GM21447 (cell line): ENCODE measurements around the gene GJB5.
"Not testable (repeated sequence)": the region's sequence is repeated elsewhere in the genome, so short reads cannot be mapped to it uniquely, and the experiment has no call there.

Experiments used
- ATAC-seq: cut with Tn5 transposase; IDR thresholded peaks from one replicate; pipeline ENCODE4 v1.9.1; 2021; ENCODE audit not compliant: unreplicated experiment

The GJB5 gene

GRCh38 chr1:34773114-34773513, 18.3 kb downstream of the GJB5 start:
- not testable (repeated sequence) for ATAC-seq

DNA sequence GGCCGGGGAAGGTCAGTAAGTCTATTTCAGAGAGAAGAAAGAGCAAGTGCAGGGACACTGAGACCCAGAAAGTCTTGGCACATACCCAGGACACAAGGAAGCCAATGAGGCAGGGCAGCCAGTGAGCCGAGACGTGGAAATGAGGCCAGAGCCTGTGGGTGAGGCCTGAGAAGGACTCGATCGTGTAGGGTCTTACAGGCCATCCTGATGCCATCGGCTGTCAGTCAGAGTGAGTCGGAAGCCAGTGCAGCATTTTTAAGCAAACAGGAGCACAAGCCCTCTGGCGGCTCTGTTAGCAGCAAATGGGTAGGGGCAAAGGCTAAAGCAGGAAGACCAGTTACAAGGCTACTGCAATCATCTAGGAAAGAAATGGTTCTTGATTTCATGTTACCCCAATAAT, 20.1 kb downstream of the GJB5 start:
- no peak for ATAC-seq

DNA sequence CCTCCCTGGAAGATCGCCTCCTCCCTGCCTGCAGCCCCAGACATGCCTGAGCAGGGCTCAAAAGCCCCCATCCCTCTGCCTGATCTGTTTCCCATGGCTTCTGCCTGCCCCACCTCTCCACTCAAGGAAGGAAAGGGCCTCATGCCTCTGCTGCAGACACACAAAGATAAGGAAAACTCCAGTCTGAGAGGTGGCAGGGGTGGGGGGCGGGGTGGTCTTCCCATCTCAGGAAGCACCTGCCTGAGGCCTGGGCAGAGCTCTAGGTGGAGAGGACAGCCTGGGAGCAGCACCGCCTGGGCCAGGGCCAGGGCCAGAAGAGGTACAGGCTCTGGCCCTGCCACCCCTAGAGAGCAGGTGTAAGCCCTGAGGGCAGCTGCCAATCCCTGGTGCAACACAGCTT, 22.1 kb downstream of the GJB5 start:
- no peak for ATAC-seq

DNA sequence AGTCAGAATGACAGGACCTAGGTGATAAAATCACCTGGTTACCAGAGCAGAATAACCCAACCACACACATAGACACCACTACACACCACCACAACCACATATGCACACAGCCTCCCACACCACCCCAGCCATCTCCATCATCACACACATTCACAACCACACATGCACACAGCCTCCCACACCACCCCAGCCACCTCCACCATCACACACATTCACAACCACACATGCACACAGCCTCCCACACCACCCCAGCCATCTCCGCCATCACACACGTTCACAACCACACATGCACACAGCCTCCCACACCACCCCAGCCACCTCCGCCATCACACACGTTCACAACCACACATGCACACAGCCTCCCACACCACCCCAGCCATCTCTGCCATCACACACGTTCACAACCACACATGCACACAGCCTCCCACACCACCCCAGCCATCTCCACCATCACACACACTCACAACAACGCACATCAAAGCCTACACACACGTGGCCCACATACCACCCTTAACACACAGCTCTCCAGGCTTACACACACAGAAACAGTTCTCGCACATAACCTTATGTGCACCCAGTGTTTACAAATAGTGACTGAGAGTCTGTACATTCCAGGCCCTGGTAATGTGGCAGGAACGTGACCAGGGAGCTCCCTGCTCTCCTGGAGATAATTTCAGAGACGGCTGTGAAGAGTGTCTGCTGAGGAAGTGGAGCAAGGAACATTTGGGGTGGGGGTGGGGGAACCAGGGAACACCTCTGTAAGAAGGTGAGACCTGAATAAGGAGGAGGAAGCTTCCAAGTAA, 22.9 kb downstream of the GJB5 start:
- no peak for ATAC-seq

DNA sequence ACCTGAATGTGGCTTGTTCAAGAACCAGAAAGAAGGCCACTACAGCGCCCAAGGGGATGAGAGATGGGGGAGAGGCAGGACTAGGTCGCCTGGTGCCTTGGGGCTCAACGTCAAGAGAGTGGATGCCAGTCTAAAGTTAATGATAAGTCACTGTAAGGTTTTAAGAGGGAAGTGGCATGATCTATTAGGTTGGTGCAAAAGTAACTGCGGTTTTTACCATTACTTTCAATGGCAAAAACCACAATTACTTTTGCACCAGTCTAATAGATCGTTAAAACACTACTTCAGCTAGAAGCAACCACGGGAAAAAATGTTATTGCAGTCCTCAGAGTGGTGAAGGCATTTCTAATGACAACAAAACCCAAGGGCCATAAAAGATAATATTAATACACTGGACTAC, 23.5 kb downstream of the GJB5 start:
- no peak for ATAC-seq

DNA sequence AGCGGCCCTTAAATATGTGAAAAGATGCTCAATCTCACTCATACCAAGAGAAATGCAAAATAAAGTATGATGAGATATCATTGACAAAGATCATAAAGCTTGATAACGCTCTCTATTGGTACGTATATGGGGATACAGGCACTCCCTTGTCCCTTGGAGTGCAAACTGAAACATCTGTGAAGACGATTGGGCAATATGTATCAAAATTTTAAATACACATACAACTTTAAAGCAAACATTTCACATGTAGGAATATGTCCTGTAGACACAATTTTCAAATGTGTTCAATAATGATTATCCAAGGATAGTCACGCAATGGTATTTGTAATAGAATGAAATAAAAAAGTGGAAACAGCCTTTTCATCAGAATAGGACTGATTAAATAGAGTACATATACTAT, 24.2 kb downstream of the GJB5 start:
- no peak for ATAC-seq

- no peak for ATAC-seq
These were observed 24.7 kb downstream of the GJB5 start for GRCh38 chr1:34779526-34779925.

GRCh38 chr1:34779962-34780361, 25.1 kb downstream of the GJB5 start:
- no peak for ATAC-seq

DNA sequence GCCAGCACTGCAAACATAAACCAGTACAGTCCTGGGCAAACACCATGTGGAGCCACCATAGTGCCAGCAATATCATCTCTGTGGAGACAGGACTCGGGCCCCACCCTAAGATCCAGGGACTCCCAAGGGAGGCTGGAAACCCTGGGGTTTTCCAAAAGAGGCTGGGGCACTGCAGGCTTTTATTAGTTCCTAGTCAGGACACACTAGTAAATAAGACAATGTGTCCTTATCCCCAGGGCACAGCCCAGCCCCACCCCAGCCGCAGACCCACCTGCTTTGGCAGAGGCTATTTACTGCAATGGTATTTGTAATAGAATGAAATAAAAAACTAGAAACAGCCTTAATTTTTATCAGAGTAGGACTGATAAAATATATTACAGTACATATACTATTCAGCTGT, 25.7 kb downstream of the GJB5 start:
- no peak for ATAC-seq

DNA sequence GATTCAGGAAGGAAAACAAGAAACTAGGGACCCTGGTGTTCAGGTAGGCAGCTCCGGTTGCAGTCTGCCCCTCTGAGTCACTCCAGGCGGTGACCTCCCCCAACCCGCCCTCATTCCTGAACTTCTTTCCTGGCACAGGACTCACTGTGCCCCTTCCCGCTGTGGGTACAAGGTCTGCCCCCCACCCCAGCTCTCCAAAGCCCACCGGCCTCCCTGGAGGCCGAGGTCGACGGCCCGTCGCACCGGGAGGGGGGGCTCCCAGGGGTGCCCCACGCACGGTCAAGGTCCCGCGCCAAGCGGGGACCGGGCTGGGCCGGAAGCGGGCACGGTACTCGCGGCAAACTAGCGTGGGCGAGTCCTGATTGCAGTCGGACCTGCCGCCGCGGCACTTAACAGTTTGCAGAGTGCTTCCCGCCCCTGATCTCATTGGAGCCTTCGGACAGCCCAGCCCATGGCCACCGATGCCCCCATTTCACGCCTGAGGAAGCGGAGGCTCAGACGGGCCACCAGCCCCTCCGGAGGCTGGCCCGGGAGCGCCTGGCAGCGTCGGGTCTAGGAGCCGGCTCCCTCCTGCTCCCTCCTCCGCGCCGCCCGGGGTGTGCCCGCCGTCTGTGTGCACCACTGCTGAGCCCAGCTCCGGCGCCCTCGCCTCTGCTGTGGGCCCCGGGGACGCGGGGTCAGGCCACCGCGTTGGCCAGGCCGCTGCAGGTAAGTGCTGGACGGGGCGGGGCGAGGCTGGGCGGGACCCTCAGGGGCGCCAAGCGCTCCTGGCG, 26.4 kb downstream of the GJB5 start, which contains the start of gene GJB3:
GJB3 (plus strand) TSS at position 144 of the 773 bp plus-strand sequence. CDS start 3,549 bp downstream, outside the sequence.
- no peak for ATAC-seq

- ATAC-seq = no peak
These were observed 27.1 kb downstream of the GJB5 start for GRCh38 chr1:34781844-34782391.

DNA sequence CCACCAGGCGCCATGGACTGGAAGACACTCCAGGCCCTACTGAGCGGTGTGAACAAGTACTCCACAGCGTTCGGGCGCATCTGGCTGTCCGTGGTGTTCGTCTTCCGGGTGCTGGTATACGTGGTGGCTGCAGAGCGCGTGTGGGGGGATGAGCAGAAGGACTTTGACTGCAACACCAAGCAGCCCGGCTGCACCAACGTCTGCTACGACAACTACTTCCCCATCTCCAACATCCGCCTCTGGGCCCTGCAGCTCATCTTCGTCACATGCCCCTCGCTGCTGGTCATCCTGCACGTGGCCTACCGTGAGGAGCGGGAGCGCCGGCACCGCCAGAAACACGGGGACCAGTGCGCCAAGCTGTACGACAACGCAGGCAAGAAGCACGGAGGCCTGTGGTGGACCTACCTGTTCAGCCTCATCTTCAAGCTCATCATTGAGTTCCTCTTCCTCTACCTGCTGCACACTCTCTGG, 29.9 kb downstream of the GJB5 start:
- ATAC-seq = no peak

DNA sequence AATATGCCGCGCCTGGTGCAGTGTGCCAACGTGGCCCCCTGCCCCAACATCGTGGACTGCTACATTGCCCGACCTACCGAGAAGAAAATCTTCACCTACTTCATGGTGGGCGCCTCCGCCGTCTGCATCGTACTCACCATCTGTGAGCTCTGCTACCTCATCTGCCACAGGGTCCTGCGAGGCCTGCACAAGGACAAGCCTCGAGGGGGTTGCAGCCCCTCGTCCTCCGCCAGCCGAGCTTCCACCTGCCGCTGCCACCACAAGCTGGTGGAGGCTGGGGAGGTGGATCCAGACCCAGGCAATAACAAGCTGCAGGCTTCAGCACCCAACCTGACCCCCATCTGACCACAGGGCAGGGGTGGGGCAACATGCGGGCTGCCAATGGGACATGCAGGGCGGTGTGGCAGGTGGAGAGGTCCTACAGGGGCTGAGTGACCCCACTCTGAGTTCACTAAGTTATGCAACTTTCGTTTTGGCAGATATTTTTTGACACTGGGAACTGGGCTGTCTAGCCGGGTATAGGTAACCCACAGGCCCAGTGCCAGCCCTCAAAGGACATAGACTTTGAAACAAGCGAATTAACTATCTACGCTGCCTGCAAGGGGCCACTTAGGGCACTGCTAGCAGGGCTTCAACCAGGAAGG, 30.5 kb downstream of the GJB5 start:
- no peak for ATAC-seq

- ATAC-seq = no peak
These were observed 31.1 kb downstream of the GJB5 start for GRCh38 chr1:34785875-34786470.

- ATAC-seq = no peak
These were observed 31.9 kb downstream of the GJB5 start for GRCh38 chr1:34786521-34787325.

DNA sequence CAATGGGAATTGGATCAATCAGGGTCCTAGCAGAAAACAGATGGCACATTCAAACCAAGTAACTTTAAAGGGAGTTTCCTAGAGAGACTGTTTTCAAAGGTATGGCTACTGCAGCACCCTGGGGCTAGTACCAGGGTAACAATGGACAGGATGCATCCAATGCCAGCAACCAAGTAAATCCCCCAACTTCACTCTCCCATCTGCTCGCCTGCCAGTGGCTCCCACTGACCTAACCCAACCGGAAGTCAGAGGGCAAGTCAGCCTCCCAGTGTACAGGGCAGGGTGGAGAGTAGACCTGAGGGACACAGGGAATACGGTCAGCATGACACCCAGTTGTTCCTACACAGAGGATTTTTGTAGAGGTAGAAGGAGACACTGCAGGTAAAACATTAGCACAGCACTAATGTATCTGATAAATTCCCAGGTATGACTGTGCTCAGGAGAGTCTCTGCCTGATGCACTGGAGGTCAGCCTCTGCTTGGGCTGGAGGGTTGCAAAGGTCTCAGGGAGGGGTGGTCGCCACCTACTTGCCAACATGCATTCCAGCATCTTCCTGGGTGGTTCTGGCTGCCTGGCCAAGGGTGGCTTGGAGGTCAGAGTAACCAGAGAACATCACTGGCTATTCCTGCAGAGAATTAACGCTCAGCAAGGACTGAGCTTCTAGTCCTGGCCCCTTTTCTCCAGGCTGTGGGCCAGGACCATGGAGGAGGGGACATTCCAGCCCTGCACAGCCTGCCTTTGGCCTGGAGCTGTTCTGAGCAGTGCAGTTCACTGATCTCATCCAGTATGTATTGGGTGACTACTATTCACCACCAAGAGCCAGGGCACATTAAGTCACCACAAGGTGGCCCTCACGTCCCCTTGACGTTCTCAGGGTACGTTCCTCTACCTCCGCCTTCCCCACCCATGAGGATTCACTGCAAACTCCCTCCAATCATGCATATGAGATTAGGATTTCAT, 32.9 kb downstream of the GJB5 start:
- ATAC-seq = no peak

DNA sequence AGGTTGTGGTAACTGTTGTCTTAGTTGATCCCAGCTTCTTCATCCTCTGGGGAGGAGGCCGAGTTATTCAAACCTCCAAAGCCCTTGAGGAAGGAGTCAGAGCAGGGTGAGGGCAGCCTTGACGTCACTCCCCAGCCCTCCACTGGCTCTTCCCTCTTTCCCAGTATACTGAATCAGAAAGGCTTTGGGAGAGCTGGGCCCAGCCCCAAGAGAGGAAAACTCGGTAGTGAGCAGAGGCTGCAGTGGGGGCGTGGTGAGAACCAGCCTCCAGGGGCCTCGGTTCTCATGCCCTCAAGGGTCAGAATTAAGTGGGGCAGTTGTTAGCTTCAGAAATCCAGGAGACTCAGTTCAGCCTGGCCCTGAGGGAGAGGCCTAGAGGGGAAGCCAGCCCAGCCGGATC, 36.1 kb downstream of the GJB5 start:
- ATAC-seq = no peak

DNA sequence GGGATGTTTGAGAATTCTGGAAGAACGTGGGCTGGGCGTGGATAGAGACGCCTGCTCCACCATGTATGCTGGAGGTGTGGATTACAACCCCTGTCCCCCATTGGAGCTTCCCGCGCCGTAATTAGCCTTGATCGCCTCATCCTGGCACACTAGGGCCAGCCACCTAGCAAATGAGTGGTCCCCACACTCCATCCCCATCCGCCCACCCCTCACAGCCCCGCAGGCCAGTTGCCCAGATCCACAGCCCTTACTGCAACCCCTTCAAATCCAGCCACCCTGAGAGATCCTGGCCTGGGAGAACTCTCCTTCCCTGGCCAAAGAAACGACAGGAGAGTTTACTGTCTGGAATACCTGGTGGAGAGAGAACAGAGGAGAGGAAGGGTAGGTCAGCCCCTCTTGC, 37.6 kb downstream of the GJB5 start:
- no peak for ATAC-seq
